ENCODE measurements around the gene NLRP4. TPM values are rescaled to one million over a fixed set of nuclear protein-coding genes. Genes with fewer than 3 reads are reported as not detected.
"Not testable (repeated sequence)": the region's sequence is repeated elsewhere in the genome, so short reads cannot be mapped to it uniquely, and the experiment has no call there.

NLRP4 gene
- total and polyA plus RNA-seq, 3 experiments from 2014 or later: not detected

- Histone ChIP-seq H3K27me3 (ENCODE audit: insufficient read depth, low read length, poor library complexity, severe bottlenecking) (no peaks in the 10 kb centered on the region), H3K4me1 (ENCODE audit: insufficient read depth, low read length) (no peaks in the 10 kb centered on the region), H3K36me3 (ENCODE audit: insufficient read depth, low read length) (no peaks in the 10 kb centered on the region), H3K9me3 (ENCODE audit: low read length) (no peaks in the 10 kb centered on the region), H3K27ac (ENCODE audit: low read depth, low read length) (no peak overlapping the region), H3K4me3 (ENCODE audit: low read length) (no peak overlapping the region)
- no peak for DNase-seq
- Mint-ChIP-seq H3K4me1 (no peaks in the 10 kb centered on the region), H3K36me3 (peaks cover 0 to 3% (median 2%) of the 10 kb centered on the region in 3 donors), H3K9me3 (peaks cover 9 to 30% (median 22%) of the 10 kb centered on the region in 5 donors), H3K27ac (no peak overlapping the region), H3K4me3 (no peak overlapping the region), H3K27me3 (peaks cover 0 to 11% of the 10 kb centered on the region in 2 donors)
- POLR2A ChIA-PET: no interaction called here
- CTCF ChIA-PET: no interaction called here
Observed at GRCh38 chr19:55927991-55928390, 91.7 kb downstream of the NLRP4 start.

GRCh38 chr19:55929258-55929657, 92.9 kb downstream of the NLRP4 start:
- H3K9me3 Mint-ChIP-seq: peaks cover 6 to 31% (median 15%) of the 10 kb centered on the region in 5 donors
- H3K9me3 ChIP-seq (ENCODE audit: low read length); H3K27me3 ChIP-seq (ENCODE audit: insufficient read depth, low read length, poor library complexity, severe bottlenecking); H3K4me1 ChIP-seq (ENCODE audit: insufficient read depth, low read length); H3K27ac ChIP-seq (ENCODE audit: low read depth, low read length); H3K36me3 ChIP-seq (ENCODE audit: insufficient read depth, low read length); H3K27ac Mint-ChIP-seq; H3K36me3 Mint-ChIP-seq; DNase-seq; H3K4me1 Mint-ChIP-seq; CTCF ChIA-PET; POLR2A ChIA-PET; H3K4me3 Mint-ChIP-seq; H3K4me3 ChIP-seq (ENCODE audit: low read length): not testable (repeated sequence)
- H3K27me3 Mint-ChIP-seq: peaks cover 0 to 11% of the 10 kb centered on the region in 2 donors

DNA sequence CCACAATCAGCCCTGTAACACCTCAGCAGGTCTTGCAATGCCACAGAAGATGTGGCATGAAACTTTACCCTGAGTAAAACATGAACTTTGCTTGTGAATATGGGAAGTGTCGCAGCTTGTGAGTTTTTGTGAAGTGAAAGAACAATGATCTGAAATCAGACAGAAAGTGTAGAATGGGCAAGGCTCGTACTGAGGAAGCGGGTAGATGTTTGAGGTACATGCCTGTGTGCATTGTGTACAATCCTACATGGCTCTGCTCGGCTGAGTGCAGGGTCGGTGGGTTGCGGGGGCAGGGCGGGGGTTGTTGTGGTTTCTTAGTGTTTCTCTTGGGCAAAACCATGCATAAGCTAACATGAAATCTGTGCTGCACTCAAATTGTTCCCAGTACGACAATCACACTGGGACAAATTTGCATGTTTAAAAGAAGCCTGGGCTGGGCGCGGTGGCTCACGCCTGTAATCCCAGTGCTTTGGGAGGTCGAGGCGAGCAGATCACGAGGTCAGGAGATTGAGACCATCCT, 94.7 kb downstream of the NLRP4 start:
- Mint-ChIP-seq H3K36me3 (peaks cover 0 to 2% (median 0%) of the 10 kb centered on the region in 3 donors), H3K27ac (no peak overlapping the region), H3K9me3 (peaks cover 10 to 28% (median 15%) of the 10 kb centered on the region in 5 donors), H3K4me3 (no peak overlapping the region), H3K4me1 (no peaks in the 10 kb centered on the region), H3K27me3 (peaks cover 0 to 8% of the 10 kb centered on the region in 2 donors)
- Histone ChIP-seq H3K4me3 (ENCODE audit: low read length) (no peak overlapping the region), H3K4me1 (ENCODE audit: insufficient read depth, low read length) (no peaks in the 10 kb centered on the region), H3K27ac (ENCODE audit: low read depth, low read length) (no peak overlapping the region), H3K36me3 (ENCODE audit: insufficient read depth, low read length) (no peaks in the 10 kb centered on the region), H3K27me3 (ENCODE audit: insufficient read depth, low read length, poor library complexity, severe bottlenecking) (no peaks in the 10 kb centered on the region), H3K9me3 (ENCODE audit: low read length) (no peaks in the 10 kb centered on the region)
- ChIA-PET CTCF (no interaction called here), POLR2A (no interaction called here)
- no peak for DNase-seq

Other genes with a start within 250 kb of the NLRP4 start
- 10 to 100 TPM; 23.9 to 25.8 TPM for gene FIZ1, start 237.0 kb upstream of the NLRP4 start, total RNA-seq
- 4.6 TPM for gene FIZ1, start 237.0 kb upstream of the NLRP4 start, polyA plus RNA-seq
- 10 to 100 TPM; 13.9 to 15.8 TPM for gene ZNF524, start 236.3 kb upstream of the NLRP4 start, total RNA-seq
- gene ZNF524, start 236.3 kb upstream of the NLRP4 start, polyA plus RNA-seq: 35.9 TPM
- 10 to 100 TPM; 12.7 to 15.3 TPM for gene ZNF865, start 230.9 kb upstream of the NLRP4 start, total RNA-seq
- 0.21 TPM for gene ZNF865, start 230.9 kb upstream of the NLRP4 start, polyA plus RNA-seq
- 1 to 10 TPM; 2.6 to 2.9 TPM for gene ZNF784, start 212.0 kb upstream of the NLRP4 start, total RNA-seq
- gene ZNF784, start 212.0 kb upstream of the NLRP4 start, polyA plus RNA-seq: 1.0 TPM
- 10 to 100 TPM; 39.6 to 41.3 TPM for gene ZNF580, start 195.5 kb upstream of the NLRP4 start, total RNA-seq
- 15.2 TPM for gene ZNF580, start 195.5 kb upstream of the NLRP4 start, polyA plus RNA-seq
- 10 to 100 TPM; 32.8 to 34.4 TPM for gene ZNF581, start 192.9 kb upstream of the NLRP4 start, total RNA-seq
- 23.4 TPM for gene ZNF581, start 192.9 kb upstream of the NLRP4 start, polyA plus RNA-seq
- 1 to 10 TPM; 2.0 to 2.2 TPM for gene CCDC106, start 188.3 kb upstream of the NLRP4 start, total RNA-seq
- 0.54 TPM for gene CCDC106, start 188.3 kb upstream of the NLRP4 start, polyA plus RNA-seq
- 100 to 1,000 TPM; 374 to 386 TPM for gene U2AF2, start 181.5 kb upstream of the NLRP4 start, total RNA-seq
- gene U2AF2, start 181.5 kb upstream of the NLRP4 start, polyA plus RNA-seq: 9.5 TPM
- 10 to 100 TPM; 39.0 to 40.2 TPM for gene EPN1, start 161.3 kb upstream of the NLRP4 start, total RNA-seq
- 20.2 TPM for gene EPN1, start 161.3 kb upstream of the NLRP4 start, polyA plus RNA-seq
- gene NLRP9, start 98.1 kb upstream of the NLRP4 start, total RNA-seq: not detected
- not detected for gene NLRP9, start 98.1 kb upstream of the NLRP4 start, polyA plus RNA-seq
- gene RFPL4A, start 77.4 kb upstream of the NLRP4 start, total RNA-seq: not detected
- gene RFPL4A, start 77.4 kb upstream of the NLRP4 start, polyA plus RNA-seq: not detected
- not detected for gene RFPL4AL1, start 67.4 kb upstream of the NLRP4 start, total RNA-seq
- gene RFPL4AL1, start 67.4 kb upstream of the NLRP4 start, polyA plus RNA-seq: not detected
- gene NLRP11, start 4.5 kb upstream of the NLRP4 start, total RNA-seq: under 1 TPM; 0.07 to 0.11 TPM
- gene NLRP11, start 4.5 kb upstream of the NLRP4 start, polyA plus RNA-seq: not detected
- not detected for gene NLRP13, start 95.8 kb downstream of the NLRP4 start, total RNA-seq
- gene NLRP13, start 95.8 kb downstream of the NLRP4 start, polyA plus RNA-seq: not detected
- not detected for gene NLRP8, start 111.3 kb downstream of the NLRP4 start, total RNA-seq
- not detected for gene NLRP8, start 111.3 kb downstream of the NLRP4 start, polyA plus RNA-seq
- gene NLRP5, start 150.2 kb downstream of the NLRP4 start, total RNA-seq: not detected
- not detected for gene NLRP5, start 150.2 kb downstream of the NLRP4 start, polyA plus RNA-seq